Activated CD4-positive, CD25-positive, alpha-beta regulatory T cell treated with anti-CD3 and anti-CD28 coated beads, Interleukin-2, amount 50 U/mL, for 24 hours (primary cell): ENCODE results near the gene ADGRG3.

Experiments used
- ATAC-seq, 2 donors: fragments of 150-1000 bp; cut with Tn5 transposase; one replicate each; pipeline ENCODE4 v1.10.0; 2021; ENCODE audit warnings: mild to moderate bottlenecking in 1 of 2, moderate library complexity in 1 of 2

Gene ADGRG3

DNA sequence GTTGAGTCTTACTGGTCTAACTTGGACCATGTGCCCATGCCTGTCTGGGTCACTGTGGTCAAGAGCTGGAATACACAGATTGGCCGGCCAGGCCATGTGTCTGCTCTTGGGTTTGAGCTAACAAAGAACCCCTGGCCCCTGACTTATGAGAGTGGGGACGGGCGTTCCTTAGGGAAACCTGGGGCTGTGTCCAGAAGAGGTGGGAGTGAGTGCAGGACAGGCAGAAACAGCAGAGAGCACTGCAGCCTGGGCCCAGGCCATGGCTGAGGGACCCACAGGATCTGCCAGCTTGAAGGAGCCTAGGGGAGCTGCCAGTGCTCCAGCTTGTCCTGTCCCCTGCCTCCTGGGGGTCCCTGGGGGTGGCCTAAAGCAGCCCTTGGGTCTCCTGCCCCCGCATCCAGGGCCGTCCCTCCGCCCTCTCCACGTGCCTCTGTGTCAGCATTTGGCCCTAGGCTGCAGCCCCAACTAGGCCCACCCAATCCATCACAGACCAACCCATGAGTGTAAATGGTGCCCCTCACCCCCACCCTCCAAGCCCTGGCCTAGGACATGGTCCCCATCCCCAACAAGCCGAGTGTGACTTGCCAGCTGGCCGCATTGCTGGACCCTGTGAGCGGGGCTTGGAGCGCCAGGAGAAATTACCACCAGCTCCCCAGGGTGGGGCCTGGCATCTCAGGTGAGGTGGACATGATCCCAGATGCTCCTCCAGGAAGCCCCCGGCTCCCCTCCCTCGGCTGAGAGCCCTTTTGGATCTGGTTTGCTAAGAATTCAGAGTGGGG lies 14.0 kb downstream of the ADGRG3 start:
- ATAC-seq: no peak

DNA sequence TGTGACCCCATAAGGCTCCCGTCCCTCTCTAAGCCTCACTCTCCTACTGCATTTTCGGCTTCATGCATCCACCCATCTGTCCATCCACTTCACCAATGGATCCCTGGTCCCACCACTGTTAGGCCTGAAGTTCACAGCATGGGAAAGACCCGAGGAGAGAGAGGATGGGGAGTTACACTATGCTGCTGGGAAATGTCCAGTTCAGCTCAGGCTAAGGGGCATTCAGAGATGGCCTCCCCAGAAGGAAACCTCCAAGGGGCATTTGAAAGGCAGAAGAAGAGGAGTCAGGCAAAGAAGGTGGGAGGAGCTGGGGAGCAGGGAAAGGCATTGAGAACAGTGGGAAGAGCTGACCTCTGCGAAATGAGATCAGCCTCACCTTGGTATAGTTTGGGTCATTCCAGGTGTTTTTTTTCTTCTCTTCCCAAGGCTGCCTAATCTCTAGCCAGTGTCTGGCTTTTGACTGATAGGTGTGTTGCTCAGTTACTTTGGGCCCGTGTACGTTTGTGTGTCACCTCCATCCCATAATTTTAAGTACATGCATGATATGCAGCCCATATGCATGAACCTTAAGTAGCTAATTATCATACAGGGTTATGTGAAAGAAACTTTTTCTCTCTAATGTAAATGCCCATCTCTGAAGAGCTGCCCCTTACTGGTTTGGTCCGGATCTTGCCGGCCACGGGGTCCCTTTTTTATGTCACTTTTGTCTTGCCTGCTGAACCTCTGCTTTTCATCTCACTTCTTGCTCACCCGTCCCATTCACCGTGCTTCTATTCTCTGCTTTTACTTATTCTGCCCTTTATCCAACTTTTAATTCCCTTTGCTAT lies 14.9 kb downstream of the ADGRG3 start:
- no peak for ATAC-seq

DNA sequence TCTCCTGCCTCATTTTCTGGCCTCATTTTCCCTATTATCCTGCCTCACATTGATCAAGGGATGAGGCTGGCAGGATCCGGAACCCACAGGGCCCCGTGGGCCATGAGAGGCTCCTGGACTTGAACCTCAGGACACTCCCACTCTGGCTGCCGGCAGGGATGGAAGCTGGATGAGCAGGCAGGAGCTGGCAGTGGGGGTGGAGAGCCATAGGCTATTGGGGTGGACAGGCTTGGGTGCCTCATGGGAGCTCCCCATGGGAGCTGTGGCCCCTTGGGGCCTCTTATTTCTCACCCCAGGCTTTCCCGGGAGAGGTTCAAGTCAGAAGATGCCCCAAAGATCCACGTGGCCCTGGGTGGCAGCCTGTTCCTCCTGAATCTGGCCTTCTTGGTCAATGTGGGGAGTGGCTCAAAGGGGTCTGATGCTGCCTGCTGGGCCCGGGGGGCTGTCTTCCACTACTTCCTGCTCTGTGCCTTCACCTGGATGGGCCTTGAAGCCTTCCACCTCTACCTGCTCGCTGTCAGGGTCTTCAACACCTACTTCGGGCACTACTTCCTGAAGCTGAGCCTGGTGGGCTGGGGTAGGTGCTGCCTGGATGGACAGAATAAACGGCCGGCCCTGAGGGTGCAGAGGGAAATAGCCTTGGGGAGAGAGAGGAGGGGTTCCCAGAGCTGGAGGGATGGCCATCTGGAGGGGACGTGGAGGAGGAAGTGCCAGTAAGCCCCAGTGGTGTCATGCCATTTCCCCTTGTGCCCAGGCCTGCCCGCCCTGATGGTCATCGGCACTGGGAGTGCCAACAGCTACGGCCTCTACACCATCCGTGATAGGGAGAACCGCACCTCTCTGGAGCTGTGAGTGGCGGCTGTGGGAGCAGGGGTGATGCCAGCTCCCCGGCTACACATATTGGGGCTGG lies 15.8 kb downstream of the ADGRG3 start:
- ATAC-seq: no peak

DNA sequence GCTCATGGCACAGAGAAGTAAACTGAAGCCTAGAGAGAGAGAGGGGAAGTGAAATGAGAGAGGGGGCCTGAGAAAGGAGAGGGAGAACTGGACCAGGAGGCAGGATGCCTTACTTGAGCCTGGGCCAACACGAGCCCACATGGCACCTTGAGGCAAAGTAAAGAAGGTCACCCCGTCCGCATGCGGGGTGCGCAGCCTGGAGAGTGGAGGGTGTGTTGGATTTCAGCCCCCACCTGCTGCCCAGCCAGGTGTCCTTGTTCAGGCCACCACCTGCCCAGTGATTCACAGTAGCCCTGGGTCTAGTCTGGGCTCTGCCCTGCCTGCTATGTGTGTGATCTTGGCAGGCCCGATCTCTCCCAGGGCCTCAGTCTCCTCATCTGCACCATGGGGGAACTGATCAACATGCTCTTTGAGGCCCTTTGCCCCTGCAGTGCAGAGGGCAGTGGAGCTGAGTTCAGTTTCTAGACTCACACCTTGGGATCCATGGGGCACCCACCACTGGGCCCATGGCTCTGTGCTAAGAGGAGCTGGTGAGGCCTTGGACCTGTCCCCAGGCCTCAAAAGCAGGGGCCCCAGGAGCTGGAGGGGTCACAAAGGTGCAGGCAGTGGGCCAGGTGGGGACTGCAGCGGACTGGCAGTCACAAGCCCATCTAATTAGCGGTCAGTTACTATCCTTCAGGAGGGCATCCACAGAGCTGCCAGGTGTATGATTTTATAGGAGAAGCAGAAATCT lies 16.7 kb downstream of the ADGRG3 start:
- no peak for ATAC-seq

DNA sequence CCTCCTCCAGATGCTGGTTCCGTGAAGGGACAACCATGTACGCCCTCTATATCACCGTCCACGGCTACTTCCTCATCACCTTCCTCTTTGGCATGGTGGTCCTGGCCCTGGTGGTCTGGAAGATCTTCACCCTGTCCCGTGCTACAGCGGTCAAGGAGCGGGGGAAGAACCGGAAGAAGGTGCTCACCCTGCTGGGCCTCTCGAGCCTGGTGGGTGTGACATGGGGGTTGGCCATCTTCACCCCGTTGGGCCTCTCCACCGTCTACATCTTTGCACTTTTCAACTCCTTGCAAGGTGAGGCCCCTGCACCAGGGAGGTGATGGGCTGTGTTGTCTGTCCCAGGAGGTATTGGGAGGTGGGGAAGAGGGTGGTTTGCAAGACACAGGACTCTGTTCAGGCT lies 17.5 kb downstream of the ADGRG3 start:
- ATAC-seq: no peak

DNA sequence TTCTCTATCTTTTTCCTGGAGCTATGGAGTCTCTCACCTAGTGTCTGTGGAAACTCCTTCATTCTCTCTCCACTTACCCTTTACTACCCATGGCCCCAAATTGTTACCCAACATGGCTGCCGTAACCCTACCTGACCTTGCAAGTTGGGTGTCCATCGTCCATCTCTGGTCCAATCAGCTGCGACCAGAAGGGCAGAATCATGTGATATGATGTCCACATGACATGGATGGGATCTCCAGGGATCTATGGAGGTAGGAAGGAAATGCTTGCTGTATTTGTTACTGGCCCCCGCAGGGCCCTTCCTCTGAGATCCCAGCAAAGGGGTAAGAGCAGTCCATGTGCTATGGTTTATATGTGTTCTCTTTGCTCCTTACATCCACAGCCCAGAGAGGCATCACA lies 18.5 kb downstream of the ADGRG3 start:
- ATAC-seq: no peak

DNA sequence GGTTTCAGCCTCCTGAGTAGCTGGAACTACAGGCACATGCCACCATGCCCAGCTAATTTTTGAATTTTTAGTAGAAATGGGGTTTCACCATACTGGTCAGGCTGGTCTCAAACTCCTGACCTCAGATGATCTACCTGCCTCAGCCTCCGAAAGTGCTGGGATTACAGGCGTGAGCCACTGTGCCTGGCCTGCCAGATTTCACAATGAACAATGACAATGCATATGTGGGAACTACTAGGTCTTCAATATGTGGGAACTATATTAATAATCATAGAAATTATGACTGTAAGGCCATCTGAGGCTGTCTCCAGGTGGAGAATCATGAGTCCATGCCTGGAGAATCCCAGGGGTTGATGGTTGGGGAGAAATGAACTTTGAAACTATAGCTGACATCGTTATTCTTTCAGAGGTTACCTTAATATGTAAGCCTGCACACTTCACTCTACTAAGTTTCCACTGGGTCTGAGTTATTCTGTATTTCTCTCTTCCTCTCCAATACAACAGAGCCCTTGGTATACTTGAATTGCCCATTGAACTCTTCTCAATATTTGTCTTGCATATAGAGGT lies 19.3 kb downstream of the ADGRG3 start:
- no peak for ATAC-seq

DNA sequence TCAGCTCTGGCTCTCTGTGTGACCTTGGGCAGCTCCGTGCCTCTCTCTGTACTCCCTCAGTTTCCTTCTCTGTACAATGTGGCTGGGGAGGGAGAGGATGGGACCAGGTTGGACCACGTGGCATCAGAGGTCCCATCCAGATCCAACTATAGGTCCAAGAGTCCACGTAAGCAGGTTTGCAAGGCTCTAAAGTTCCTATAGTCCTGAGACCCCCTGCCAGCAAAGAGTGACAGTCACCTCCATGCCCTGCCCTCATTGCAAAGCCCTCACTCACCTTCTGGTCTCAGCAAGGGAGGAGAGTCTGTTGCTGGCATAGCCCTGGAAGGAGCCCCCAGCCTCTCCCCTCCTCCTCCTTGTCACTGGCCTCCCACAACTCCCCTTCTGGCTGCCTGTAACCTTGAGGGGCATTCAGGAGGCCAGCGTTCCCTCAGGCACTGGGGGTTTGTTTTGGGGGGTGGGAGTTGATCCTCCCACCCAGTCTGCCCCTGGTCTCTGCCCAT lies 20.4 kb downstream of the ADGRG3 start:
- no peak for ATAC-seq

DNA sequence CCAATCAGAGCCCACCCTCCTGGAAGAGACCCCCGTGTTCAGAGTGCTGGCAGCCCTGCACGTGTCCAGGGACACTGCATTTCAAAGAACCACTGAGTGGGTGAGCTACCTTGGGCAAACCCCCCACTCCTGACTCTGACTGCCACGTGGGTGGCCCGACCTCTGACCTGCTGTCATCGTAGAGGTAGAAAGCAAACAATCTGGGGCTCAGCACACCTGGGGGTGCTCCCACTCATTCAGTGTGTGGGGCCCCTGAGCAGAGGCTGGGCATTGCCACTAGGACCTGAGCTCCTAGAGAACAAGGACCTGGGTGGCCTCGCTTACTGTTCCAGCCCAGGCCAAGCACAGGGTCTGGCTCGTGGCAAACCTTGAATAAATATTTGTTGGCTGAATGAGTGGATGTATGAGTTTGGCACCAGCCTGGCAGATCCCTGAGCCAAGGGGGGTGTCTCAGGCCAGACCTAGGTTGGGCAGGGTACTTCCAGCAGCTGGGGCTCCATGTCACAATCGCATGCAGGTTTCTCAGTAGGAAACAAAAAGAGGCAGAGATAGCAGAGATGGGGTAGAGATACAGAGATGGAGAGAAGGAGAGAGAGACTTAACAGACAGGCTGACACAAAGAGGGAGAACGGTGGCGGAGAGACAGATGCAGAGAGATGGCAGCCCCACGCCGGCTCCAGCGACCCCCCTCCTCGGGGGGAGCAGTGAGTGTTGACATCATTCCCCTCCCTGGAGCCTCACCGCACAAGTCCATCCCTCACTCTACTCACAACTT lies 21.1 kb downstream of the ADGRG3 start:
- ATAC-seq: no peak

DNA sequence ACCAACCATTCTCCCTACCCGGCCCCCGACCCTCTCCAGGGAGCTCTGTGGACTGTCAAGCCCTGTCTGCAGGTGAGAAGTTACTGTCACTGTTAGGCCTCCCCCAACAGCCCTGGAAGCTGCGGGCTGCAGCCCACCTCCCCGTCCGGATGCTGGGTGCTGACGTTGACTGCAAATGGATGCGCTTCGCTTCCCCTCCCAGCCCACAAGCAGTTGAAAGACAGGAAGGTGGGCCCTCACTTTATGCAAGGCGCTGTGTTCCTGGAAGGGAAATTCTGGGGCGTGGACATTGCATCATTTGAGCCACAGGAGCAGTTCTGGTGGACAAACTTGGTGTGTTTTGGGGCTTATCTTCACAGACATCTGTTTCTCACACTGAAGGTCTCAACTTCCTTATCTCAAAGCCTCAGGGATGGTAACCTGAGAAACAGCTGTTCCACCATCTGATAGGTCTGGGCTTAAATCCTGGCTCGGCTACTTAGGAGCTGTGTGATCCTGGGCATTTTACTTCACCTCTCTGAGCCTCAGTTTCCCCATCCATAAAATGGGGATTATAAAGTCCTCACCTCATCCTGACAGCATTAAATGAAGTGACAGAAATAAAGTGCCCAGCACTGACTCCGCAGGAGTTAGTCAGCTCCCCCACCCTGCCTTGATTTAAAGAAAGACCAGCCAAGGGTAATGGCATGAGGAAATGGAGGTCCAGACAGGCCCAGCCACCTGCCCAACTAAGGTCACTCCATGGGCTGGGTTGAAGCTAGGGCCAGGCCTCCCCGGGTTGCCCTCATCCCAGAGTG lies 21.9 kb downstream of the ADGRG3 start:
- ATAC-seq: no peak

DNA sequence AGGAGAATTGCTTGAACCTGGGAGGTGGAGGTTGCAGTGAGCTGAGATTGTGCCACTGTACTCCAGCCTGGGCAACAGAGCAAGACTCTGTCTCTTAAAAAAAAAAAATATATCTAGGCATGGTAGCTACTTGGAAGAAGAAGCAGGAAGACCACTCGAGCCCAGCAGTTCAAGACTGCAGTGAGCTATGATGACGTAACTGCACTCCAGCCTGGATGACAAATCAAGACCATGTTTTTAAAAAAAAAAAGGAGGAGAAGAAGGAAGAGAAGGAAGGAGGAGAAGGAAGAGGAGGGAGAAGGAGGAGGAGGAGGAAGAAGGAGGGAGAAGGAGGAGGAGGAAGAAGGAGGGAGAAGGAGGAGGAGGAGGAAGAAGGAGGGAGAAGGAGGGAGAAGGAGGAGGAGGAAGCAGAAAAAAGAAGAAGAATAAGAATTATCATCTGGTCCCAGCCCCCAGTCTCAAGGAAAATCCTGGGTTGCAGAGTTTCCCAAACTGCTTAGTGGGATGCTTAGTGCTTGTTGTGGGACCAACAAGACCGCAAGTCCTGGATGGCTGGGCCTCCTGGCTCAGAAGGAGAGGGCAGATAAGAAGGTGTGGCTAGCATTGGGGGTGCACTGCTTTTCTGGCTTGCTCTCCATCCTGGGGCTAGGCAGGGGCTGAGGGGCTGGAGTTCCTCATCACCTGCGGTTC lies 22.8 kb downstream of the ADGRG3 start:
- no peak for ATAC-seq

DNA sequence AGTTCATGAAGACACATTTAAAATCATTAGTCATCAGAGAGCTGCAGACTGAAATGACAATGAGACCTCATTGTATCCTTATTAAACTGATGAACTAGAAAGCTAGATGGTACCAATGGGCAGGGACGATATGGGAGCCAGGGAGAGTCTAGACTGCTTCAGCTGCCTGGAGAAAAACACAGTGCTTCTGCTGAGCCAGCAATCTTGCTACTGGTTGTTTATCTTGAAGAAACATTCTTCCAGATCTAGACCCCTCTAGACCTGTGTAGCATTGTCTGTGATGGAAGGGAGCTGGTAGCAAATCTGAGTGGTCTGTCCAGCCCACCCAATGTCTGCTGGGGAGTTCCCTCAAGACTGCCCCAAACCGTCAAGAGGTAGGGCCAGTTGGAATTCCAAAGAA lies 24.5 kb downstream of the ADGRG3 start:
- no peak for ATAC-seq

DNA sequence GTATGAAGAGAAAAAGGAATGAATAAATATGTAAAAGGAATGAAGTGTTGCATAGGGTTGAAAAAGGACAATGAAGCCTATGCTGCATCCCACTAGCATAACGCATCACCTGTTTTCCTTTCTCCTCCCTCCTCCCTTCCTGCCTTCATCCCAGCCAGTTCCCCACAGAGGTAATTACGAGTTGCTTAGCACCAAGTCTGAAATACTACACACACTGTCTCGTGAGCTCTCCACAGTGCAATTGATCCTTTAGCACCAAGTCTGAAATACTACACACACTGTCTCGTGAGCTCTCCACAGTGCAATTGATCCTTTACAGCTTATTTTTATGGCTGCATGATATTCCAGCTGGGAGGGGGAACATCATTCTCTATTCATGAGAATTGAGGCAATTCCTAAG lies 25.4 kb downstream of the ADGRG3 start:
- ATAC-seq: no peak

DNA sequence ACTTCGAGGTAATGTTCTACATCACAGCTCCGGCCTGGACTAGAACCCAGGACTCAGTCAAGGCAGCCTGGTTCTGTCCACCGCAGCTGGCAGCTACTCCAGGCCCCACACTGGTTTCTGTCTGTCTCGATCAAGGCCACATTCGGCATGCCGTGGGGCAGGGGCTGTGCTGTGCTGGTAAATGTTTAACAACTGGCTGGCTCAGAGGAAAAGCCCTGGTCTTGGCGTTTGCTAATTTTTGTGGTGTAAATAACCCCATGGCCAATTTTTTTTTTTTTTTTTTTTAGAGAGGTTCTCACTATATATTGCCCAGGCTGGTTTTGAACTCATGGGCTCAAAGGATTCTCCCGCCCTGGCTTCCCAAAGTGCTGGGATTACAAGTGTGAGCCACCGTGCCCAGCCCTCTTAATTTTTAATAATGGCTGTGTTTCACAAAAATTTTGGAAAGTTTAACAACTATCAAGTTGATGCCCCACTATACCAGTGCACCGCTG lies 26.2 kb downstream of the ADGRG3 start:
- no peak for ATAC-seq

DNA sequence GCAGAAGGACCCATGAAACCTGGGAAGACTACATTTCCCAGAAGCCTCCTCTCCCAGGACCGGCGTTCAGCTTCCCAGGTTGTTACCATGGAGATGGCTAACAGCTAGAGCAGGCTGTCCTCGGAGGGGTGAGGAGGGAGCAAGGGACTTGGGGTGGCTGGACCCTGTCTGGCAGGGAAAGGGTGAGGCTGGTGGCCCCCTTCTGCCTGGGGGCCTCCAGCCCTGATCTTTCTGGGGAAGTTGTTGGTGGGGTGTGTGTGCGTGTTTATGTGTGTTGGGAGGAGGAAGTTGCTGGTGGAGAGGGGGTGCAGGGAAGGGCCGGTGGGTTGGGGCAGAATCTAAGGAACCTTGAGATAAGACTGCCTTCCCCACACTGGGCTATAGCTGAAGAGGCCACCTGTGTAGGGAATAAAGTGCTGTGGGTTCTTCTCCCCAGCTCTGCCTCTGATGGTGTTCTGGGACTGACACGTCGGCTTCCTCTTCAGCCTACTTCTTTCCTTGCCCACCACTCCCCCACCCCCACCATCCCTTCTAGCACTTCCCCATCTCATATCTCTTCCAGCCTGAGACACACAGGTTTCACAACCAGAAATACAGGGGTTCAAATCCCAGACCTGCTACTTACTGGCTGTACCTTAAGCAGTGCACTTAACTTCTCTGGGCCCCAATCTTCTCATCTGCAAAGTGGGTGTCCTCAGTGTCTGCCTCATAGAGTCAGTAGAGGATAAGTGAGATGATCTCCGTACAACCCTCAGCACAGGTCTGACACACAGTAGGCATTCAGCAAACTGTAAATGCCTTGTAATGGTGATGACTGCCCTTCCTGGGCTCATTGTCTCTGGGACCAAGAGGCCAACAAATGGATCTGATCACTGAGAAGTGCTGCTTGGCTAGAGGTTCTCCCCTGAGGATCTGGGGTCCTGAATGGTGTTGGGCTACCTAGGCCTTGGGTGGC lies 26.9 kb downstream of the ADGRG3 start, which contains the start of gene DRC7:
Gene DRC7, plus strand, starts transcription at position 82 of the 955 bp plus-strand sequence. CDS start 3,144 bp downstream, outside the sequence.
- peak in 1 of 2 donors; percentile 38 for ATAC-seq

DNA sequence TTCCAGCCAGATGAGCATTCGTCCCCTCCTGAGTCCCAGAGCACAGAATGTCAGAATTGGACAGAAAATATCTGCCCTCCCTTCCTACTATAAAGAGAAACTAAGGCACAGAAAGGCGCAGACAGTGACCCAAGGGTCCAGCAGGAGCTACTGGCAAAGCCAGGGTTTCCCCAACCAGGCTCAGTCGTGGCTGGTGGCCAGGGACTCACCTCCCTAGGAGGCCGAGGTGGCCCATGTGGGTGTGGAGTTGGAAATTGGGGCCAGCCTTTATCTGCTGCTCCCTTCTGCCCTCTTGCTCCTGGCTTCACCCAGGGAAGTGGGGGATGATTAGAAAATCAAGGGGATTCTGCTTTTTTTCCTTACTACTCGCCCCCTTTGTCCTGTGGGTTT lies 27.6 kb downstream of the ADGRG3 start:
- ATAC-seq: no peak

DNA sequence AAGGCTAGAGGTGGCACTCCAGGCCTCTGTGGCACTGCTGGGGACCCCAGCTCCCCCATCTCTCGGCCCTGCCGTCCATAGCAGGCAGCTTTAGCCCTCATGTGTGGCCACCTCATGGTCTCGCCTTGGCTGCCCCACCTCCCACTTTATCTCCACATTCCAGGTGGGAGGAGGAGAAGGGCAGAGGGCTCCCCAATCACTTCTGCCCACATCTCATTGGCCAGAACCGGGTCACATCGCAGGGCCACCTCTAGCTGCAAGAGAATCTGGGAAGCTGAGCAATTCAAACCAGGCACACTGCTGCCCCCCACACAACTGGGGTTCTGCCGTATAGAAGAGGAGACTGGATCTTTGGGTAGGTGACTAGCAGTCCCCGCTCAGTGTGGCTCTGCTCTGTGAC lies 28.1 kb downstream of the ADGRG3 start:
- no peak for ATAC-seq
